COLO668 (cell line): ENCODE data around the gene RBX1.
"Not testable (repeated sequence)": the region's sequence is repeated elsewhere in the genome, so short reads cannot be mapped to it uniquely, and the experiment has no call there.

Experiments
- DNase-seq: peaks from one replicate; lab custom pipeline; 2025; ENCODE audit not compliant: unreplicated experiment; lab: John Stamatoyannopoulos, UW

The RBX1 gene

GRCh38 chr22:40967111-40967760 is 16.1 kb downstream of the RBX1 start:
- no peak for DNase-seq

GRCh38 chr22:40972587-40972986 is 21.4 kb downstream of the RBX1 start:
- DNase-seq, result no peak

GRCh38 chr22:40973144-40973543 is 22.0 kb downstream of the RBX1 start:
- DNase-seq, result no peak

- DNase-seq, result no peak
Measured at GRCh38 chr22:40975366-40975765, 24.2 kb downstream of the RBX1 start.

- no peak for DNase-seq
Measured at GRCh38 chr22:40976866-40977700, 25.9 kb downstream of the RBX1 start.

GRCh38 chr22:40979198-40979597 is 28.0 kb downstream of the RBX1 start:
- DNase-seq, result no peak

GRCh38 chr22:40979871-40980270 is 28.7 kb downstream of the RBX1 start:
- DNase-seq, result no peak

GRCh38 chr22:40982482-40983385 is 31.6 kb downstream of the RBX1 start:
- no peak for DNase-seq

GRCh38 chr22:40991298-40991697 is 40.1 kb downstream of the RBX1 start:
- DNase-seq, result no peak

GRCh38 chr22:40995821-40996220 is 44.6 kb downstream of the RBX1 start:
- no peak for DNase-seq

- no peak for DNase-seq
Measured at GRCh38 chr22:40997520-40997919, 46.3 kb downstream of the RBX1 start.

- DNase-seq, result no peak
Measured at GRCh38 chr22:41000040-41000565, 48.9 kb downstream of the RBX1 start.

GRCh38 chr22:41000941-41001721 is 50.0 kb downstream of the RBX1 start:
- no peak for DNase-seq

GRCh38 chr22:41001722-41002122 is 50.5 kb downstream of the RBX1 start:
- DNase-seq, result no peak

GRCh38 chr22:41002386-41002785 is 51.2 kb downstream of the RBX1 start:
- DNase-seq, result not testable (repeated sequence)

- no peak for DNase-seq
Measured at GRCh38 chr22:41003066-41003465, 51.9 kb downstream of the RBX1 start.

- DNase-seq, result no peak
Measured at GRCh38 chr22:41003976-41004375, 52.8 kb downstream of the RBX1 start.

- peak; percentile 25 for DNase-seq
Measured at GRCh38 chr22:41009222-41009948, 58.2 kb downstream of the RBX1 start.

- DNase-seq, result no peak
Measured at GRCh38 chr22:41015003-41015402, 63.8 kb downstream of the RBX1 start.
